T1000 (cell line): Measurements from ENCODE around the gene HCFC2.
A peak's percentile ranks its signal among the peaks of the same experiment; 100 is the strongest.
"Not testable (repeated sequence)": the region's sequence is repeated elsewhere in the genome, so short reads cannot be mapped to it uniquely, and the experiment has no call there.

Source experiments
- DNase-seq: peaks from one replicate; lab custom pipeline; 2025; ENCODE audit warnings: mixed read lengths; lab: John Stamatoyannopoulos, UW

The HCFC2 gene

GRCh38 chr12:104064031-104064841 is at the start of gene HCFC2:
Gene HCFC2, plus strand, starts transcription at chr12:104064531. Its CDS starts 30 bp downstream, at chr12:104064561.
- DNase-seq, result peak; percentile 84

GRCh38 chr12:104021862-104022261 is 42.5 kb upstream of the HCFC2 start:
- DNase-seq, result not testable (repeated sequence)

- no peak for DNase-seq
Measured at GRCh38 chr12:104022786-104023185, 41.5 kb upstream of the HCFC2 start.

- no peak for DNase-seq
Measured at GRCh38 chr12:104023710-104024109, 40.6 kb upstream of the HCFC2 start.

GRCh38 chr12:104024348-104024747 is 40.0 kb upstream of the HCFC2 start:
- DNase-seq, result no peak

GRCh38 chr12:104025771-104026170 is 38.6 kb upstream of the HCFC2 start:
- DNase-seq, result no peak

GRCh38 chr12:104026841-104027599 is 37.3 kb upstream of the HCFC2 start:
- no peak for DNase-seq

GRCh38 chr12:104030596-104030995 is 33.7 kb upstream of the HCFC2 start:
- DNase-seq, result not testable (repeated sequence)

GRCh38 chr12:104036143-104036542 is 28.2 kb upstream of the HCFC2 start:
- not testable (repeated sequence) for DNase-seq

- DNase-seq, result not testable (repeated sequence)
Measured at GRCh38 chr12:104039769-104040168, 24.6 kb upstream of the HCFC2 start.

- no peak for DNase-seq
Measured at GRCh38 chr12:104042580-104042979, 21.8 kb upstream of the HCFC2 start.

GRCh38 chr12:104044158-104044557 is 20.2 kb upstream of the HCFC2 start:
- no peak for DNase-seq

- no peak for DNase-seq
Measured at GRCh38 chr12:104046306-104046705, 18.0 kb upstream of the HCFC2 start.

GRCh38 chr12:104048162-104048561 is 16.2 kb upstream of the HCFC2 start:
- DNase-seq, result no peak

GRCh38 chr12:104048811-104049210 is 15.5 kb upstream of the HCFC2 start:
- no peak for DNase-seq

- DNase-seq, result no peak
Measured at GRCh38 chr12:104049278-104049902, 14.9 kb upstream of the HCFC2 start.

GRCh38 chr12:104049903-104050356 is 14.4 kb upstream of the HCFC2 start, which contains the start of gene GLT8D2:
Gene GLT8D2, minus strand, starts transcription at chr12:104050187. Its CDS starts 30,539 bp downstream, at chr12:104019648.
- peak; percentile 34 for DNase-seq

- DNase-seq, result no peak
Measured at GRCh38 chr12:104050436-104050835, 13.9 kb upstream of the HCFC2 start.

- DNase-seq, result no peak
Measured at GRCh38 chr12:104054681-104055346, 9.5 kb upstream of the HCFC2 start.

GRCh38 chr12:104055686-104056388 is 8.5 kb upstream of the HCFC2 start:
- DNase-seq, result no peak

GRCh38 chr12:104056419-104056972 is 7.8 kb upstream of the HCFC2 start:
- DNase-seq, result no peak
